Muscle layer of duodenum (tissue), 2 donors: ENCODE data around the gene VTN.

ENCODE experiments used
- H3K27ac ChIP-seq: one replicate; pipeline ENCODE4 v1.7.0; 2013; ENCODE audit warnings: mild to moderate bottlenecking, low read length
- H3K27me3 ChIP-seq: one replicate; pipeline ENCODE4 v1.7.0; 2013; ENCODE audit warnings: low read depth, mild to moderate bottlenecking, control low read depth, low read length
- H3K36me3 ChIP-seq, 2 donors: one replicate each; pipeline ENCODE4 v1.7.0; 2013; ENCODE audit warnings: low read length in 2 of 2, control low read depth in 1 of 2, mild to moderate bottlenecking in 1 of 2; ENCODE audit not compliant: insufficient read depth in 2 of 2, control insufficient read depth in 1 of 2
- H3K4me1 ChIP-seq, 2 donors: one replicate each; pipeline ENCODE4 v1.7.0; 2013; ENCODE audit warnings: low read length in 2 of 2, mild to moderate bottlenecking in 2 of 2, control low read depth in 1 of 2, moderate library complexity in 1 of 2; ENCODE audit not compliant: insufficient read depth in 2 of 2, control insufficient read depth in 1 of 2
- H3K4me3 ChIP-seq, 2 donors: one replicate each; pipeline ENCODE4 v1.7.0; 2013; ENCODE audit warnings: low read length in 2 of 2, low read depth in 1 of 2, mild to moderate bottlenecking in 1 of 2
- H3K9me3 ChIP-seq, 2 donors: one replicate each; pipeline ENCODE4 v1.7.0; 2013; ENCODE audit warnings: low read length in 2 of 2, control low read depth in 1 of 2, mild to moderate bottlenecking in 1 of 2; ENCODE audit not compliant: control insufficient read depth in 1 of 2
- donor health status: healthy.

The VTN gene

DNA sequence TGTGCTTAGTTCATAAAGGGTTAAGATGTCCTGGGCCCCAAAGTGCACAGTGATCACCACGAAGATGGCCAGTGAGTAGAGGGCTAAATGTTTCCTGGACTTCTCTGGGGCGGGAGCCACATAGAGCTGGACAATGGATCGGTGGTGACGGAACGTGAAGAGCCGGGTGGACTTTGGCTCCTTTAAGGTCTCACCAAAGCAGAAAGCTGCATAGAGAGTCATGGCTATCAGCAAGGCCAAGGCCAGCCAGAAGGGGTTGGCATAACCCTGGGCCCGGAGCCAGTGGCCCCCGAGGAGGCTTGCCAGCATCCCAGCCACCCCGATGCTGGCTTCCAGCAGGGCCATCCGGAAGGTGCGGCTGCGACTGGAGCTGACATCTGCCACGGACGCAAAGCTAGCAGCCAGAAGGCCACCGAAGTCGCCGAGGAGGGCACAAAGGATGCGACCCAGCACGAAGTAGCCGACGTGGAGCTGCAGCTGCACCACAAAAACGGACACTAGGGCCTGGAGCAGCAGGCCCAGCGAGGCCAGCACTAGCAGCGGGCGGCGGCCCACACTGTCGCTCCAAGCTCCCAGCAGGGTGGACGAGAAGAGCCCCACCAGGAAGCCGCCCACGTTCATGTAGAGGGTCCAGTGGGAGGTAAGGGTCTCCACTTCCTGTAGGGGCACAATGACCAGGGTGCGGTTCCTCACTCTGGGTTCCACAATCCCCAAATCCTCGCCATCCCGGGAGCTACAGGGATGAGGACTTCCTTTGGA lies 34.9 kb upstream of the VTN start:
- peak overlapping the region; percentile 56 for H3K27ac ChIP-seq
- peaks cover 0 to 5% of the 10 kb centered on the region in 2 donors for H3K36me3 ChIP-seq
- H3K27me3 ChIP-seq: no peaks in the 10 kb centered on the region
- H3K4me3 ChIP-seq: peak overlapping the region; percentile 68 to 92
- H3K9me3 ChIP-seq: no peaks in the 10 kb centered on the region
- H3K4me1 ChIP-seq: peaks cover 10 to 13% of the 10 kb centered on the region in 2 donors

DNA sequence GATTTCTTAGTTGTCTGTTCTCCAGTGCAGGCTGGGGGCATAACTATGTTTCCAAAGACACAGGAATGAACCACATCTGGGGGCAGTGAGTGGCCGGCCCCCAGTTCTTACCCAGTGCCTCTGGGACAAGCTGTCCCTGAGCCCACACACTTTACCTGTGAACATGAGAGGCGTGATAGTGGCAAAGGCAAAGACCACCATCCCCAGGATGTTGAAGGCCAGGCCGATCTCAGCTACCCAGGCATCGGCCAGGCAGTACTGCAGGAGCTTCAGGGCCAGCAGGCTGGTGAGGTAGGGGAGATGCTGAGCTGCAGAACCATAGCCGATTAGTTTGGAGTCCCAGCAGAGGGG lies 34.3 kb upstream of the VTN start:
- Histone ChIP-seq H3K36me3 (peaks cover 0 to 7% of the 10 kb centered on the region in 2 donors), H3K27me3 (no peaks in the 10 kb centered on the region), H3K9me3 (no peaks in the 10 kb centered on the region), H3K4me1 (peaks cover 10 to 13% of the 10 kb centered on the region in 2 donors), H3K4me3 (peak overlapping the region in 1 of 2 donors; percentile 68), H3K27ac (no peak overlapping the region)

DNA sequence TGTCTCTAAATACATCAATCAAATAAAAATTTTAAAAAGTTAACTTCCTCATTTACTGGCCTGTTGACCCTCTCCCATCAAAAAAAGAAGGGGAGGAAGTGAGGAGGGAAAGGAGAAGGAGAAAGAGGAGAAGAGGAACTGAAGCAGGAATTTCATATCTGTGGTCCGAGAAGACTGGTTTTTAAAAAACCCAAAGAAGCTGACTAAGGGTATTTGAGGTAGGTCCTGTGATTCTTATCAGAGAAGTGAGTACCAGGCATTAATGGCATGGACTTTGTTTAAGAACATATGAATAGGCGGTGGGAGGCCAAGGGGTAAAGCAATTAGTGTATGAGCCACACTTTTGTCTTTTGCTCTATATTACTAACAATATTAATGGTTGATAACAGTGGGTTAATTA lies 33.9 kb upstream of the VTN start:
- no peaks in the 10 kb centered on the region for H3K9me3 ChIP-seq
- H3K4me3 ChIP-seq: no peak overlapping the region
- H3K4me1 ChIP-seq: peaks cover 10 to 13% of the 10 kb centered on the region in 2 donors
- no peak overlapping the region for H3K27ac ChIP-seq
- H3K36me3 ChIP-seq: peaks cover 0 to 10% of the 10 kb centered on the region in 2 donors
- no peaks in the 10 kb centered on the region for H3K27me3 ChIP-seq

DNA sequence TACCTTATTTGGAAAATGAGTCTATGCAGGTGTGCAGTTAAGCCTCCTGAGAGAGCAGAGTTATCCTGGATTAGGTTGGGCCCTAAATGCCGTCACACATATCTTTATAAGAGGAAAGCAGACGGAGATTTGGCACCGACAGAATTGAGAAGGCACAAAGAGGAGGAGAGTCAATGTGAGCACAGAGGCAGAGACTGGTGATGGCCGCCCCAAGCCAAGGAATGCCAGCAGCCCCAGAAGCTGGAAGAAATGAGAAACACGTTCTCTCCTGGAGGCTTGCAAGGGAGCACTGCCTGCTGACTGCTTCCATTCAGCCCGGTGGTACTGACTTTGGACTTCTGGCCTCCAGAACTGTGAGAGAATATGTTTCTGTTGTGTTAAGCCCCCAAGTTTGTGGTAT lies 32.7 kb upstream of the VTN start:
- Histone ChIP-seq H3K4me3 (no peak overlapping the region), H3K27me3 (no peaks in the 10 kb centered on the region), H3K27ac (no peak overlapping the region), H3K4me1 (peaks cover 10 to 13% of the 10 kb centered on the region in 2 donors), H3K36me3 (peaks cover 0 to 13% of the 10 kb centered on the region in 2 donors), H3K9me3 (no peaks in the 10 kb centered on the region)

DNA sequence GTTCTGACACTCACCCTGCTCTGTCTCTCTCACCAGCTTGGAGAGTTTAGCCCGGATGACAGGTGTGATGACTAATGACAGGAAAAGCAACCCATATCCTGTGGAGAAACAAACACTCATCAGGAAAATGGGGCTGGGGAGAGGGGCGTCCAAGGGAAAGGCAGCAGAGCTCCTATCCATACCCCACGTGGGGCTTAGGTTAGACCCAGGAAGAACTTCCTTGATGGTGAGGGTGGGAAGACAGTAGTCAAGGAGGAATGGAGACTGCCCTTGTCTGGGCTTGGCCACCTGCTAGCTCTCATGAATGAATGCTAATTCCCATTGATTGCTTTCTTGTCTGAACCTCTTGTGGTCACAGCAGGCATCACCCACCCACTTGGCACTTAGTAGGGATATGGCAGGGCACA lies 32.1 kb upstream of the VTN start:
- Histone ChIP-seq H3K9me3 (no peaks in the 10 kb centered on the region), H3K27ac (no peak overlapping the region), H3K4me1 (peaks cover 10 to 13% of the 10 kb centered on the region in 2 donors), H3K36me3 (peaks cover 0 to 16% of the 10 kb centered on the region in 2 donors), H3K27me3 (no peaks in the 10 kb centered on the region), H3K4me3 (no peak overlapping the region)

DNA sequence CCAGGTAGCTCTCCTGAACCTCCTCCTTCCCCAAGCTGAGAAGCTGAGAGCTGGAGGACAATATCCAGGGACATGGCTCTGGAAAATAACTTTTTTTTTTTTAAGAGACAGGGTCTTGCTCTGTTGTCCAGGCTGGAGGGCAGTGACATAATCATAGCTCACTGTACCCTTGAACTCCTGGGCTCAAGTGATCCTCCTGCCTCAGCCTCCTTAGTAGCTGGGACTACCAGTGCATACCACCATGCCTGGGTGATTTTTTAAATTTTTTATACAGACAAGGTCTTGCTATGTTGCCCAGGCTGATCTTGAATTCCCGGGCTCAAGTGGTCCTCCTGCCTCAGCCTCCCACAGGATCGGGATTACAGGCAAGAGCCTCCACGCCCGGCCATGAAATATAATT lies 29.7 kb upstream of the VTN start:
- peaks cover 9 to 35% of the 10 kb centered on the region in 2 donors for H3K36me3 ChIP-seq
- peaks cover 4 to 8% of the 10 kb centered on the region in 2 donors for H3K4me1 ChIP-seq
- no peak overlapping the region for H3K4me3 ChIP-seq
- no peaks in the 10 kb centered on the region for H3K27me3 ChIP-seq
- no peaks in the 10 kb centered on the region for H3K9me3 ChIP-seq
- H3K27ac ChIP-seq: no peak overlapping the region

DNA sequence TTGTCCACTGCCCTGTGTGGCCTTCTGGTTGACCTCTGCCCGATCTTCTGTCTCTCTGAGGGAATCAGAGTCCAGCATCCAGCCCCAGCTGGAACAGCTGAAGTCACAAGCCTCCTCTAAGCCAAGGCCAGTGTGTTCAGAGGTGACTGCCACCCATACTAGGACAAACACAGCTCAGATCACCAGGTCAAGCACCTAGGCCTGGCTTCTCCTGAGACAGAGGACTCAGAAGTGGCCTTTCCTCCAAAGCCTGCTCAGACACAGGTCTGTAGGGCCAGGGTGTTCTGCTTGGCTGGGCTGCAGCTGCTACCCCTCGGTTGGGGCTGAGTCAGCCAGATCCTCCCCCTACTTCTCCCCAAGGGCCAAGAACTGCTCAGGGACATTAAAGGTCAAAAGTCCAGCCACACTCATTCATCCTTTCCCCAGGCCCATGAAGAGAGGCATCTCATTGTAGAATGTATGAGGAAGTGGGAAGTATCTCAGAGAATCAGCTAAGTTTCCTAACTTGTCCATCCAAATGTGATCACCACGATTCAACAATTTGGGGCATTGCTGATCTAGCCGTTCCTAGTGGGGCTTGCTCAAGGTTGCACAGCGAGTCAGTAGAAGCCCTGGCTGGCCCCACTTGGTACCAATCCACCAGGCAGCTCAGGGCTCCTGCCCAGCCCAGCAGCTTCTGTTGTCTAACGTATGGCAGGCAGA lies 28.3 kb upstream of the VTN start:
- H3K9me3 ChIP-seq: no peaks in the 10 kb centered on the region
- no peak overlapping the region for H3K27ac ChIP-seq
- H3K36me3 ChIP-seq: peaks cover 9 to 39% of the 10 kb centered on the region in 2 donors
- H3K27me3 ChIP-seq: no peaks in the 10 kb centered on the region
- no peaks in the 10 kb centered on the region for H3K4me1 ChIP-seq
- H3K4me3 ChIP-seq: no peak overlapping the region

DNA sequence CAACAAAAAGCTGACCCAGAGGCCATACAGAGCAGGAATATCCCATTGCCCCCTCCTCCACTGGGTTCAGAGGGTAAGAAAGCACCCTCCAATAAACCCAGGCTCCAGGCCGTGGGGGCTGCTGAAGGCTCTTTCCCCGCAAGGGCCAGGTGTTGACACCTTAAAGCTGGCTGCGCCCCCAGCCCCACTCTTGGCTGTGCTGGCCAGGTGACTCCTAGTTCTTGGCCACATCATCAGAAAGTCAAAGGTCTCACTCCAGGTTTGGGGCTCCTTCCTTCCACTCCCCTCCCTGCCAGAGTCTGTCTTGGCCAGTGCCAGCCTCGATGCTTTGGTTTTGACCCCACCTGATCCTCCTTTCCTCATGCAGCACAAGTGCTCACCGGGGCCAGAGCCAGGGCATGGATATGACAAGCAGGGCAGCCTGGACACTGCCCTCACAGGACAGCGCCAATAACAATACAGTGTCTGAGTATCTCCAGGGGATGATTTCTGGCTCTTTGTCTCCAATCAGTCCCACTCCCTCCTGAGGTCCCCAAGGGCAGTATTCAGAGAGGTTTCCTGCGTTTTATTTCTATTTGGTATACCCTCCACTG lies 27.7 kb upstream of the VTN start:
- Histone ChIP-seq H3K4me1 (no peaks in the 10 kb centered on the region), H3K9me3 (no peaks in the 10 kb centered on the region), H3K4me3 (no peak overlapping the region), H3K27me3 (no peaks in the 10 kb centered on the region), H3K27ac (no peak overlapping the region), H3K36me3 (peaks cover 9 to 41% of the 10 kb centered on the region in 2 donors)

DNA sequence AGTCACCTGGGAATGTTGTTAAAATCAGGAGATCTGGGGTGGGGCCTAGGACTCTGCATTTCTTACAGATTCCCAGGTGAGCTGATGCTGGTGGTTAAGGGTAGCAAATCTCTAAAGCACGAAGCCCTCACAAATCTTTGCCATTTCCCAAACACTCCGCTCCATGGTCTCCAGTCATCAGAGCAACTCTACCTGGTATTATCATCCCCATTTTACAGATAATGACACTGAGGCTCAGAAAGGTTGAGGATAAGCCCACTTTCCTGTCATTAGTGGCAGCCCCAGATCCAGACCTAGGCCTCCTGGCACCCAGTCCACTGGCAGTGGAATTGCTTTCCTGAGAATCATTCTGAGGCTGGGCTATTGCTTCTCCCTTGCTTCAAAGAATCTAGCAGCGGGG lies 27.2 kb upstream of the VTN start:
- no peaks in the 10 kb centered on the region for H3K4me1 ChIP-seq
- H3K9me3 ChIP-seq: no peaks in the 10 kb centered on the region
- peaks cover 9 to 46% of the 10 kb centered on the region in 2 donors for H3K36me3 ChIP-seq
- no peaks in the 10 kb centered on the region for H3K27me3 ChIP-seq
- H3K4me3 ChIP-seq: no peak overlapping the region
- H3K27ac ChIP-seq: no peak overlapping the region

DNA sequence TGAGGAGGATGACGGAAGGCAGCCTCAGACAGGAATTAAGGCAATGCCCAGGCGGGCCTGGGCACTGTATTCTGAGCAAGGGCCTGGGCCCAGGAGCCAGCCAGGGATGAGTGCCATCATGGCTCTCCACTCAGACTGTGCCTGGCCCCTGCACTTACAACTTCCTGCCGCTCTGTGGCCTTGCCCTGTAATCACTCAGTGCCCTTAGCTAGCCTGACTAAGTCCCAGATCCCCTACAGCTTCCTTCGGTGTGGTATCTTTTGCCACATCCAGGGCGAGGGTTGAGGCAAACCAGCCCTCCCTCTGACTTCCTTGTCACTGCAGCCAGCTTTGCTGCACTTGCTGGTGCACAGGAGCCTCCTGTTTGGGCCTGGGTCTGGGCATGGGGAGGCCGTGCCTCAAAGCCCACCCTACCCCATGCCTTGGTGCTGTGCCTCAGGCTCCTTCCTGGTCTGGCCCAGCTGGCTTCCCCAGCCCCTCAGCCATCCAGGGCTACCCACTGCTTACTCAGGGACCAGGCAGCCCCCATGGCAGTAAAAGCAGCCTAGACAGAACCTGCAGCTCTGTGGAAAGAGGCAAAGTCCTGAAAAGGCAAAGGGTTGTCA lies 26.6 kb upstream of the VTN start:
- H3K27ac ChIP-seq: no peak overlapping the region
- H3K9me3 ChIP-seq: no peaks in the 10 kb centered on the region
- no peaks in the 10 kb centered on the region for H3K4me1 ChIP-seq
- H3K4me3 ChIP-seq: no peak overlapping the region
- no peaks in the 10 kb centered on the region for H3K27me3 ChIP-seq
- peaks cover 9 to 46% of the 10 kb centered on the region in 2 donors for H3K36me3 ChIP-seq

DNA sequence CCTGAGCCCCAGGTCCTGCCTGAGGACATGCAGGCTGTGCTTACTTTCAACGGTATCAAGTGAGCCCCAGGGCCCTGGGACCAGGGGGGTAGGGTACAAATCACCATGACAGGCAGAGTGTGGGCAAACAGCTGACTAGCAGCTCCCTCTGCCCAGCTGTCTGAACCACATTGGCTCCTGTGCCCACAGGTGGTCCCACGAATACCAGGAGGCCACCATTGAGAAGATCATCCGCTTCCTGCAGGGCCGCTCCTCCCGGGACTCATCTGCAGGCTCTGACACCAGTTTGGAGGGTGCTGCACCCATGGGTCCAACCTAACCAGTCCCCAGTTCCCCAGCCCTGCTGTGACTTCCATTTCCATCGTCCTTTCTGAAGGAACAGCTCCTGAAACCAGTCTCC lies 25.9 kb upstream of the VTN start:
- H3K36me3 ChIP-seq: peaks cover 13 to 52% of the 10 kb centered on the region in 2 donors
- no peak overlapping the region for H3K4me3 ChIP-seq
- no peaks in the 10 kb centered on the region for H3K4me1 ChIP-seq
- no peaks in the 10 kb centered on the region for H3K27me3 ChIP-seq
- H3K27ac ChIP-seq: no peak overlapping the region
- no peaks in the 10 kb centered on the region for H3K9me3 ChIP-seq
